ENCODE data around the gene SERTM1. TPM values are rescaled to one million over a fixed set of nuclear protein-coding genes. Genes with fewer than 3 reads are reported as not detected.
A peak's percentile ranks its signal among the peaks of the same experiment; 100 is the strongest.

SERTM1 gene
- total RNA-seq, 1 donor, result not detected

DNA sequence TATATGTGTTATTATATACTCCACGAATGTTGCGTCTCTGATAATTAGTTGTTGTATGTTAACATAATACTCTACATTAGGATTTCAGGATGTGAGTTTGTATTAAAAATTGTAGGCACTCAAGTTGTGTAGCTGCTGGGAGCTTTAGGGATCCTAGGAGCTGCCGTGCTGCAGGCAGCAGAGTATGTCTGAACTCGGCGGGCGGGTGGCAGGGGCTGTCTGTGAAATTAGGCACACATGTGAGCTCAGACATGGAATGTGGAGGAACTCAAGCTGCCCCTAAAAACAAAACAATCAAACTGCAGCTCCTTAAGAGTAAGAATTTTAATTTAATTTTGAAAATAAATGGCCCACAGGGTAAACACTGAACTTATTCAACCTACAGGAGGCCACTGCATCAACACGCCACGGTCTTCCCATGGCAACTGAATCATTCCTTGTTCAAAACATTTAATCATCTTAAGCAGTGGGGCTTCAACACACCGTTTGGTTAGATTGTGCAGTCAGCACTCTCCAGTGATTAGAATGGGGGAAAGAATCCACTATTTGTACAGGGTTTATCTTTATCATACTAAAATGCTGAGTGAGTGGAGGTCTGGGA, 22.7 kb downstream of the SERTM1 start:
- Histone ChIP-seq H3K79me2 (ENCODE audit: insufficient read depth, low read length) (no peaks in the 10 kb centered on the region), H3K4me1 (ENCODE audit: insufficient read depth, low read length) (no peaks in the 10 kb centered on the region), H3K27me3 (ENCODE audit: insufficient read depth, low read length) (peaks cover 23% of the 10 kb centered on the region), H3K9me3 (ENCODE audit: low read depth, low read length) (no peaks in the 10 kb centered on the region), H4K20me1 (ENCODE audit: insufficient read depth, low read length) (no peaks in the 10 kb centered on the region), H3K36me3 (ENCODE audit: insufficient read depth, low read length) (no peaks in the 10 kb centered on the region), H3K4me2 (ENCODE audit: insufficient read depth, low read length) (no peak overlapping the region), H3K27ac (ENCODE audit: low read depth, low read length) (no peak overlapping the region), H3K4me3 (ENCODE audit: insufficient read depth, low read length) (no peak overlapping the region), H2AFZ (ENCODE audit: low read length) (no peak overlapping the region)
- TF ChIP-seq, protein P1, sequence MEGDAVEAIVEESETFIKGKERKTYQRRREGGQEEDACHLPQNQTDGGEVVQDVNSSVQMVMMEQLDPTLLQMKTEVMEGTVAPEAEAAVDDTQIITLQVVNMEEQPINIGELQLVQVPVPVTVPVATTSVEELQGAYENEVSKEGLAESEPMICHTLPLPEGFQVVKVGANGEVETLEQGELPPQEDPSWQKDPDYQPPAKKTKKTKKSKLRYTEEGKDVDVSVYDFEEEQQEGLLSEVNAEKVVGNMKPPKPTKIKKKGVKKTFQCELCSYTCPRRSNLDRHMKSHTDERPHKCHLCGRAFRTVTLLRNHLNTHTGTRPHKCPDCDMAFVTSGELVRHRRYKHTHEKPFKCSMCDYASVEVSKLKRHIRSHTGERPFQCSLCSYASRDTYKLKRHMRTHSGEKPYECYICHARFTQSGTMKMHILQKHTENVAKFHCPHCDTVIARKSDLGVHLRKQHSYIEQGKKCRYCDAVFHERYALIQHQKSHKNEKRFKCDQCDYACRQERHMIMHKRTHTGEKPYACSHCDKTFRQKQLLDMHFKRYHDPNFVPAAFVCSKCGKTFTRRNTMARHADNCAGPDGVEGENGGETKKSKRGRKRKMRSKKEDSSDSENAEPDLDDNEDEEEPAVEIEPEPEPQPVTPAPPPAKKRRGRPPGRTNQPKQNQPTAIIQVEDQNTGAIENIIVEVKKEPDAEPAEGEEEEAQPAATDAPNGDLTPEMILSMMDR (IDR thresholded peaks at IDR 0.05; ENCODE audit: extremely low read depth, low read depth, low read length), result no peak
- DNase-seq (ENCODE audit: insufficient read length, low spot score, missing footprints), result no peak

DNA sequence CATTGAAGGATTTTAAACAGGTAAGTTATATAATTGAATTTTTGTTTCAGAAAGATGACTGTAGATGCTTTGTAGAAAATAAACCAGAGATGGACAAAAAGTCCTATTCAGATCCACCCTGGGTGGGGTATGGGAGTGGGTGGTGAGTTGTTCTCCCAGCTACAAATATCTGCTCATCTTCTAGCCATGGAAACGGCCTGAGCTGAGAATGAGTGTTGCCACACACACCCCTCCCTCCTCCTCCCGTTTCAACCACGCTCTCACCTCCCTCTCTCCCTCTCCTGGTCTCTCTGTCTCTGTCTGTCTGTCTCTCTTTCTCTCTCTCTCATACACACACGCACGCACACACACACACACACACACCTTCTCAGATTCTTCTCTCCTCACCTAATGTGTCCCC, 26.4 kb downstream of the SERTM1 start:
- DNase-seq (ENCODE audit: insufficient read length, low spot score, missing footprints), result no peak
- Histone ChIP-seq H3K36me3 (ENCODE audit: insufficient read depth, low read length) (no peaks in the 10 kb centered on the region), H3K4me3 (ENCODE audit: insufficient read depth, low read length) (no peak overlapping the region), H4K20me1 (ENCODE audit: insufficient read depth, low read length) (no peaks in the 10 kb centered on the region), H3K4me1 (ENCODE audit: insufficient read depth, low read length) (no peaks in the 10 kb centered on the region), H3K27ac (ENCODE audit: low read depth, low read length) (no peak overlapping the region), H3K27me3 (ENCODE audit: insufficient read depth, low read length) (peaks cover 2% of the 10 kb centered on the region), H3K9me3 (ENCODE audit: low read depth, low read length) (no peaks in the 10 kb centered on the region), H2AFZ (ENCODE audit: low read length) (no peak overlapping the region), H3K4me2 (ENCODE audit: insufficient read depth, low read length) (no peak overlapping the region), H3K79me2 (ENCODE audit: insufficient read depth, low read length) (no peaks in the 10 kb centered on the region)
- TF ChIP-seq, protein P1 (IDR thresholded peaks at IDR 0.05; ENCODE audit: extremely low read depth, low read depth, low read length), result no peak

- peak; percentile 74 for DNase-seq (ENCODE audit: insufficient read length, low spot score, missing footprints)
- H2AFZ ChIP-seq (ENCODE audit: low read length), result peak overlapping the region; percentile 54
- no peaks in the 10 kb centered on the region for H3K27me3 ChIP-seq (ENCODE audit: insufficient read depth, low read length)
- no peaks in the 10 kb centered on the region for H3K36me3 ChIP-seq (ENCODE audit: insufficient read depth, low read length)
- H3K4me3 ChIP-seq (ENCODE audit: insufficient read depth, low read length), result no peak overlapping the region
- TF ChIP-seq, protein P1 (IDR thresholded peaks at IDR 0.05; ENCODE audit: extremely low read depth, low read depth, low read length), result no peak
- peak overlapping the region; percentile 46 for H3K27ac ChIP-seq (ENCODE audit: low read depth, low read length)
- H3K79me2 ChIP-seq (ENCODE audit: insufficient read depth, low read length), result no peaks in the 10 kb centered on the region
- no peaks in the 10 kb centered on the region for H4K20me1 ChIP-seq (ENCODE audit: insufficient read depth, low read length)
- no peaks in the 10 kb centered on the region for H3K9me3 ChIP-seq (ENCODE audit: low read depth, low read length)
- H3K4me1 ChIP-seq (ENCODE audit: insufficient read depth, low read length), result peaks cover 19% of the 10 kb centered on the region
- peak overlapping the region; percentile 65 for H3K4me2 ChIP-seq (ENCODE audit: insufficient read depth, low read length)
Observed at GRCh38 chr13:36706755-36707154, 32.9 kb downstream of the SERTM1 start.

GRCh38 chr13:36709136-36709890, 35.5 kb downstream of the SERTM1 start:
- H3K4me3 ChIP-seq (ENCODE audit: insufficient read depth, low read length), result no peak overlapping the region
- H3K27ac ChIP-seq (ENCODE audit: low read depth, low read length), result no peak overlapping the region
- no peaks in the 10 kb centered on the region for H3K79me2 ChIP-seq (ENCODE audit: insufficient read depth, low read length)
- H2AFZ ChIP-seq (ENCODE audit: low read length), result peak overlapping the region; percentile 24
- no peaks in the 10 kb centered on the region for H3K36me3 ChIP-seq (ENCODE audit: insufficient read depth, low read length)
- H3K4me2 ChIP-seq (ENCODE audit: insufficient read depth, low read length), result no peak overlapping the region
- no peaks in the 10 kb centered on the region for H3K9me3 ChIP-seq (ENCODE audit: low read depth, low read length)
- no peaks in the 10 kb centered on the region for H4K20me1 ChIP-seq (ENCODE audit: insufficient read depth, low read length)
- H3K4me1 ChIP-seq (ENCODE audit: insufficient read depth, low read length), result peaks cover 28% of the 10 kb centered on the region
- DNase-seq (ENCODE audit: insufficient read length, low spot score, missing footprints), result peak; percentile 41
- TF ChIP-seq, protein P1 (IDR thresholded peaks at IDR 0.05; ENCODE audit: extremely low read depth, low read depth, low read length), result no peak
- no peaks in the 10 kb centered on the region for H3K27me3 ChIP-seq (ENCODE audit: insufficient read depth, low read length)

Measured in osteoblast (primary cell).